BE2C (cell line): ENCODE results near the gene TFEB.
A peak's percentile ranks its signal among the peaks of the same experiment; 100 is the strongest.

Experiments used
- DNase-seq: peaks from one replicate; pipeline ENCODE4 v3.0.0-alpha.2; 2020
- H3K27me3 ChIP-seq: fragments of 250-450 bp; sonication (Bioruptor Pico); 2 replicates; pipeline ENCODE4 v1.5.1; 2020; ENCODE audit warnings: mild to moderate bottlenecking
- H3K36me3 ChIP-seq: fragments of 250-450 bp; sonication (Bioruptor Pico); 2 replicates; pipeline ENCODE4 v1.5.1; 2020; ENCODE audit warnings: mild to moderate bottlenecking
- H3K4me1 ChIP-seq: fragments of 250-450 bp; sonication (Bioruptor Pico); 2 replicates; pipeline ENCODE4 v1.5.1; 2020
- H3K4me3 ChIP-seq: 2 replicates; pipeline ENCODE4 v1.5.1; 2011; ENCODE audit warnings: low read depth, low read length
- H3K9me3 ChIP-seq: fragments of 250-450 bp; sonication (Bioruptor Pico); 2 replicates; pipeline ENCODE4 v1.5.1; 2020
- TF ChIP-seq, protein P1 (sequence below): IDR thresholded peaks from 2 replicates; pipeline ENCODE4 v1.5.1; 2012; ENCODE audit warnings: mild to moderate bottlenecking, low read depth, low read length

Gene TFEB

DNA sequence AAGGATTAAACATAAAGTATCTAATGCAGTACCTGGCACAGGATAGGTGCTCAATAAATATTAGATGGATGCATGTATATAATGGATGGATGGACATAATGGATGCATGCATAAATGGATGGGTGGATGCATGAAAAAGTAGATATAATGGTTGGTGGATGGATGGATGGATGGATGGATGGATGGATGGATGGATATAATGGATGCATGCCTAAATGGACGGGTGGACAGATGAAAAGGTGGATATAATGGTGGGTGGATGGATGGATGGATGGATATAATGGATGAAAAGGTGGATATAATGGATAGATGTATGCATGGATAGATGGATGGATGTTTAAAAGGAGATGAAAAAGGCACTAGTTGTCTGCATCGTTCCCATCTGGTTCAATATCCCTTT is 26.0 kb downstream of the TFEB start:
- Histone ChIP-seq H3K27me3 (no peaks in the 10 kb centered on the region), H3K4me3 (no peak overlapping the region), H3K9me3 (no peaks in the 10 kb centered on the region), H3K36me3 (no peaks in the 10 kb centered on the region), H3K4me1 (peaks cover 8% of the 10 kb centered on the region)
- no peak for DNase-seq
- TF ChIP-seq, protein P1, sequence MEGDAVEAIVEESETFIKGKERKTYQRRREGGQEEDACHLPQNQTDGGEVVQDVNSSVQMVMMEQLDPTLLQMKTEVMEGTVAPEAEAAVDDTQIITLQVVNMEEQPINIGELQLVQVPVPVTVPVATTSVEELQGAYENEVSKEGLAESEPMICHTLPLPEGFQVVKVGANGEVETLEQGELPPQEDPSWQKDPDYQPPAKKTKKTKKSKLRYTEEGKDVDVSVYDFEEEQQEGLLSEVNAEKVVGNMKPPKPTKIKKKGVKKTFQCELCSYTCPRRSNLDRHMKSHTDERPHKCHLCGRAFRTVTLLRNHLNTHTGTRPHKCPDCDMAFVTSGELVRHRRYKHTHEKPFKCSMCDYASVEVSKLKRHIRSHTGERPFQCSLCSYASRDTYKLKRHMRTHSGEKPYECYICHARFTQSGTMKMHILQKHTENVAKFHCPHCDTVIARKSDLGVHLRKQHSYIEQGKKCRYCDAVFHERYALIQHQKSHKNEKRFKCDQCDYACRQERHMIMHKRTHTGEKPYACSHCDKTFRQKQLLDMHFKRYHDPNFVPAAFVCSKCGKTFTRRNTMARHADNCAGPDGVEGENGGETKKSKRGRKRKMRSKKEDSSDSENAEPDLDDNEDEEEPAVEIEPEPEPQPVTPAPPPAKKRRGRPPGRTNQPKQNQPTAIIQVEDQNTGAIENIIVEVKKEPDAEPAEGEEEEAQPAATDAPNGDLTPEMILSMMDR: no peak

DNA sequence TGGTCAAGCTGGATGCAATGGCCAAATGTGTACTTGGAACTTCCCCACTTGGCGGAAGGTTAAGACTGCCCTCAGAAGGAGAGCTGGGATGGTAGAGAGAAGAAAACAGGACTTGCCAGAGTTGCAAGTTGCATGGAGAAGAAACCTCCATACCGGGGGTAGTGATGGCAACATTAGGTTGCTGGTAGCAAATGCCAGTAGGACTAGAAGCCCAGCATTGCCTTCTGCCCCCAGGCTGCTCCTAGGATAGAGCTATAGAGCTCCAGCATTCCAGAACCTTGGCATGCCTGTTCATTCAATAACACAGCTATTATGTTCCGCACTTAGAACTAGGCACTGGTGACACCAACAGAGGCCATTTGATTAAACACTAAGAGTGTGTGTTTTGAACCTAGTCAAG is 26.6 kb downstream of the TFEB start:
- no peaks in the 10 kb centered on the region for H3K27me3 ChIP-seq
- peaks cover 8% of the 10 kb centered on the region for H3K4me1 ChIP-seq
- H3K36me3 ChIP-seq: no peaks in the 10 kb centered on the region
- DNase-seq: no peak
- TF ChIP-seq, protein P1: no peak
- H3K9me3 ChIP-seq: no peaks in the 10 kb centered on the region
- no peak overlapping the region for H3K4me3 ChIP-seq

GRCh38 chr6:41707565-41708200 is 27.7 kb downstream of the TFEB start:
- no peaks in the 10 kb centered on the region for H3K36me3 ChIP-seq
- TF ChIP-seq, protein P1: no peak
- no peak for DNase-seq
- H3K4me1 ChIP-seq: peaks cover 8% of the 10 kb centered on the region
- H3K9me3 ChIP-seq: no peaks in the 10 kb centered on the region
- H3K4me3 ChIP-seq: no peak overlapping the region
- H3K27me3 ChIP-seq: no peaks in the 10 kb centered on the region

GRCh38 chr6:41706876-41707564 is 28.4 kb downstream of the TFEB start:
- Histone ChIP-seq H3K9me3 (no peaks in the 10 kb centered on the region), H3K36me3 (no peaks in the 10 kb centered on the region), H3K27me3 (no peaks in the 10 kb centered on the region), H3K4me1 (peaks cover 8% of the 10 kb centered on the region), H3K4me3 (no peak overlapping the region)
- DNase-seq: peak; percentile 40
- TF ChIP-seq, protein P1: no peak

DNA sequence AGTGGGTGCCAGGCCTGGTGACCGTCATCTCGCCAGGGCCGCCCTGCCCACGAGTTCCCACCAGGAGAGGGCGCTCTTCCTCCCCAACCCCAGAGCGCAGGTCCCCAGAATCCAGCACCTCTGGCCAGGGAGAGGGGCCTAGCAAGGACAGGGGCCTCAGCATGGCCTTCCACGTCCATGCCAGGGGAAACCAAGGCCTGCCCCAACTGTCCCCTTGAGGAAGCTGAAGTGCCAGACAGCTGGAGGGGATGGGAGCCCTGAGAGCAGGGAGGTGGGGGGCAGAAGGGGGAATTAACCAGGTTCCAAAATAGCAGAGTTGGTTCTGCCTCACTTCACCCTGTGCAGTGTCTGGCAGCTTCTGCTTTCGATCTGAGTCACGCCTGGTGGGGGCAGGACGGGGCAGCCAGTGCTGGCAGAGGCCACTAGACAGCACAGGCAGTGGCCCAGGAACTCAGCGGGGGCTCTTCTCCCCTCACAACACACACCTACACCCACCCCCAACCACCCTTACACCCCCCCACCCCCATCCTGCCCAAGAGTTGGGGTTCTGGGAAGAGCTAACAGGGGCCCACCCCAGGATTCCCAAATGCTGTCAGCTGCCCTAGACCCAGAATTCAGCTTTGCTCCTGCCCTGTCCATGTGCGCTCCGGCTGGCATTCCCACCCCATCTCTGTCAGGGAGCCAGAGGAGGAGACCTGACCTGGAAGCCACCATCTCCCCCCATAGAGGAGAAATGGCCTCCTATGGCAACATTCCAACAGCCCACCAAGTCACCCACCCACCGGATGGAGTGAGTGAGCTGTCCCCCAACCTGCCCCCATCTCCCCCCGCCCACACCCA is 29.2 kb downstream of the TFEB start:
- H3K9me3 ChIP-seq: no peaks in the 10 kb centered on the region
- H3K4me3 ChIP-seq: no peak overlapping the region
- peak; percentile 83 for DNase-seq
- H3K4me1 ChIP-seq: peaks cover 8% of the 10 kb centered on the region
- no peaks in the 10 kb centered on the region for H3K36me3 ChIP-seq
- H3K27me3 ChIP-seq: no peaks in the 10 kb centered on the region
- TF ChIP-seq, protein P1: peak; percentile 80
